CD4-positive, alpha-beta T cell treated with Interferon gamma for 1 hour (primary cell): ENCODE results near the gene GNB3.
"Not testable (repeated sequence)": the region's sequence is repeated elsewhere in the genome, so short reads cannot be mapped to it uniquely, and the experiment has no call there.

Experiments used
- DNase-seq: peaks from one replicate; pipeline ENCODE4 v3.0.0-alpha.2; 2020

Gene GNB3

DNA sequence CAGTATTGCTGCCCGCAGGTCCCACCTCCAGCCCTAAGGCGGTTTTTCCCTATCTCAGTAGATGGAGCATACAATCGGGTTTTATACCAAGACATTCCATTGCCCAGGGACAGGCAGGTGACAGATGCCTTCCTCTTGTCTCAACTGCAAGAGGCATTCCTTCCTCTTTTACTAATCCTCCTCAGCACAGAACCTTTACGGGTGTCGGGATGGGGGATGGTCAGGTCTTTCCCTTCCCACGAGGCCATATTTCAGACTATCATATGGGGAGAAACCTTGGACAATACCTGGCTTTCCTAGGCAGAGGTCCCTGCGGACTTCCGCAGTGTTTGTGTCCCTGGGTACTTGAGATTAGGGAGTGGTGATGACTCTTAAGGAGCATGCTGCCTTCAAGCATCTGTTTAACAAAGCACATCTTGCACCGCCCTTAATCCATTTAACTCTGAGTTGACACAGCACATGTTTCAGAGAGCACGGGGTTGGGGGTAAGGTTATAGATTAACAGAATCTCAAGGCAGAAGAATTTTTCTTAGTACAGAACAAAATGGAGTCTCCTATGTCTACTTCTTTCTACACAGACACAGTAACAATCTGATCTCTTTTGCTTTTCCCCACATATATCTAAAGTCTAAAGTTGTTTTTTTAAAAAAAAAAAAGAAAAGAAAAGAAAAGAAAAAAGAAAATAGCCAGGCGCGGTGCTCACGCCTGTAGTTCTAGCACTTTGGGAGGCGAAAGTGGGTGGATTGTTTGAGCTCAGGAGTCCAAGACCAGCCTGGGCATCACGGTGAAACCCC lies 45.7 kb downstream of the GNB3 start:
- DNase-seq, result not testable (repeated sequence)

GRCh38 chr12:6887460-6887859 lies 46.7 kb downstream of the GNB3 start:
- no peak for DNase-seq

DNA sequence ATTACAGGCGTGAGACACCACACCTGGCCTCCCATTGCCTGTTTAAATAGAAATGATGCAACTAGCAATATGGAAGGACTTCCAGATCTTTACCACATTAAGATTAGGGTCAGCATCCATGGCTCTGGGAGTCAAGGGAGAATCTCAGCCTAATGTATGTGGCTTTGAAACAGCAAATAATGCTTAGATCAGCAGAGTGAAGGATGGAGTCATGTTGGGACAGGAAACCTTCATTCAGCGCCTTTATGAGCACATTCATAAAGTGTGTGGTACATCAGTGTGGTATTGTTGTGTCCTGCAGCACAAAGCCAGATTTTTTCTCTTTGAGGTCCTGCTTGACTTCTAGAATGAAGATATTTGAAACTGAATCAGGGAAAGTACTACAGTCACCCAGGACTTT lies 47.6 kb downstream of the GNB3 start:
- no peak for DNase-seq

DNA sequence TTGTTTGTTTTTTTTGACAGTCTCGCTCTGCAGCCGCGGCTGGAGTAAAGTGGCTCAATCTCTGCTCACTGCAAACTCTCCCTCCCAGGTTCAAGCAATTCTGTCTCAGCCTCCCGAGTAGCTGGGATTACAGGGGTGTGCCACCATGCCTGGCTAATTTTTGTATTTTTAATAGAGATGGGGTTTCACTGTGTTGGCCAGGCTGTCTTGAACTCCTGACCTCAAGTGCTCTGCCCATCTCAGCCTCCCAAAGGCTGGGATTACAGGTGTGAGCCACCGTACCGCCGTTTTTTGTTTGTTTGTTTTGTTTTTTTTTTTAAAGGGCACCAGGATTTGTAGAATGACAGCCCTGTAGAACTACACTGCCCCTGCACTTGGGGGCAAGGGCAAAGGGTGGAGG lies 48.1 kb downstream of the GNB3 start:
- not testable (repeated sequence) for DNase-seq

GRCh38 chr12:6889775-6890573 lies 49.2 kb downstream of the GNB3 start:
- DNase-seq, result not testable (repeated sequence)

GRCh38 chr12:6890789-6891645 lies 50.3 kb downstream of the GNB3 start:
- DNase-seq, result peak; percentile 98

DNA sequence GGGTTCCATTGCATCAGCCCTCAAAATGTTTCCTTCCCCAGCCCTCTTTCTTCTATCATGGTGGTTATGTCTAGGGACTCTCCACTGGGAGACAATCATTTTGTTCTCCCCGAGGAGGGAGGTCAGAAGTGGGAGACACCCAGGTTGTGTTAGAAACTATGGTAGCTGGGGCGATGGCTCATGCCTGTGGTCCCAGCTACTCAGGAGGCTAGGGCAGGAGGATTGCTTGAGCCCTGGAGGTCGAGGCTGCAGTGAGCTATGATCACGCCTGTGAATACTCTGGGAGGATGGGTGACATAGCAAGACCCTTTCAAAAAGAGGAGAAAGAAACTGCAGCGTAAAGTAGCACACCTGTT lies 50.9 kb downstream of the GNB3 start:
- no peak for DNase-seq

DNA sequence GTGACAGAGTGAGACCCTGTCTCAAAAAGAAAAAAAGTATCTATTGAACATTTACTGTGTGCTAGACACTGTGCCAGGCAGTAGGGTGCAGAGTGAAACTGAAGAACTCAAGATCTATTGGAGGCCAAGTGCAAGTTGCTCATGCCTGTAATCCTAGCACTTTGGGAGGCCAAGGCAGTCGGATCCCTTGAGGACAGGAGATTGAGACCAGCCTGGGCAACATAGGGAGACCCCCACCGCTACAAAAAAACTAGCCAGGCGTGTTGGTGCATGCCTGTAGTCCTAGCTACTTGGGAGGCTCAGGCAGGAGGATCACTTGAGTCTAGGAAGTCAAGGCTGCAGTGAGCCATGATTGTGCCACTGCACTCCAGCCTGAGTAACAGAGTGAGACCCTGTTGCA lies 52.0 kb downstream of the GNB3 start:
- not testable (repeated sequence) for DNase-seq

DNA sequence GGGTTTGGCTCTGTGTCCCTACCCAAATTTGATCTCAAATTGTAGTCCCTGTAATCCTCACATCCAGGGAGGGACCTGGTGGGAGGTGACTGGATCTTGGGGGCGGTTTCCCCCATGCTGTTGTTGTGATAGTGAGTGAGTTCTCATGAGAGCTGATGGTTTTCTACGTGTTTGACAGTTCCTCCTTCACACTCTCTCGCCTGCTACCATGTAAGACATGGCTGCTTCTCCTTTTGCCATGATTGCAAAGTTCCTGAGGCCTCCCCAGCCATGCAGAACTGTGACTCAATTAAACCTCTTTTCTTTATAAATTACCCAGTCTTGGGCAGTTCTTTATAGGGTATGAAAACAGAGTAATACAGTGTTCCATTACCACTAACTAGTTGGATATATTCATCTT lies 53.6 kb downstream of the GNB3 start:
- DNase-seq, result no peak
